ENCODE measurements around the gene GEMIN5.

GEMIN5 gene

GRCh38 chr5:154850255-154851062 is 87.6 kb downstream of the GEMIN5 start, which contains the start of gene FAXDC2:
TSS of gene FAXDC2 (minus strand) at chr5:154850603. CDS start at chr5:154838178, 12,425 bp downstream.
- H3K27me3 ChIP-seq (ENCODE audit: insufficient read depth, poor library complexity, severe bottlenecking): no peaks in the 10 kb centered on the region
- no peak within 1 kb of the TSS for H3K4me3 ChIP-seq (replicated peaks; ENCODE audit: insufficient read depth, low read length)
- TF ChIP-seq POLR2AphosphoS5 (IDR thresholded peaks at IDR 0.05; ENCODE audit: low read depth) (no peak), CTCF (IDR thresholded peaks at IDR 0.05; ENCODE audit: insufficient read depth, low read length) (no peak), GABPA (IDR thresholded peaks at IDR 0.05; ENCODE audit: low read depth) (no peak), SPI1 (IDR thresholded peaks at IDR 0.05; ENCODE audit: borderline replicate concordance, low read depth) (no peak), REST (IDR thresholded peaks at IDR 0.05; ENCODE audit: insufficient replicate concordance, low read depth) (no peak)
- peak within 1 kb of the TSS; percentile 46 for H3K27ac ChIP-seq (replicated peaks)
- DNase-seq (ENCODE audit: low read depth in 1 of 2, low spot score in 1 of 2): peak; percentile 37 to 45

GRCh38 chr5:154849791-154850201 is 88.2 kb downstream of the GEMIN5 start:
- peak in 1 of 2 experiments; percentile 82 for DNase-seq (ENCODE audit: low read depth in 1 of 2, low spot score in 1 of 2)
- no peak overlapping the region for H3K4me3 ChIP-seq (replicated peaks; ENCODE audit: insufficient read depth, low read length)
- no peaks in the 10 kb centered on the region for H3K27me3 ChIP-seq (ENCODE audit: insufficient read depth, poor library complexity, severe bottlenecking)
- H3K27ac ChIP-seq (replicated peaks): peak overlapping the region; percentile 46
- no peak for TF ChIP-seq GABPA (IDR thresholded peaks at IDR 0.05; ENCODE audit: low read depth)
- no peak for TF ChIP-seq SPI1 (IDR thresholded peaks at IDR 0.05; ENCODE audit: borderline replicate concordance, low read depth)
- TF ChIP-seq CTCF (IDR thresholded peaks at IDR 0.05; ENCODE audit: insufficient read depth, low read length): no peak

GRCh38 chr5:154849264-154849785 is 88.7 kb downstream of the GEMIN5 start:
- TF ChIP-seq SPI1 (IDR thresholded peaks at IDR 0.05; ENCODE audit: borderline replicate concordance, low read depth) (no peak), GABPA (IDR thresholded peaks at IDR 0.05; ENCODE audit: low read depth) (no peak), POLR2AphosphoS5 (IDR thresholded peaks at IDR 0.05; ENCODE audit: low read depth) (no peak), REST (IDR thresholded peaks at IDR 0.05; ENCODE audit: insufficient replicate concordance, low read depth) (no peak), CTCF (IDR thresholded peaks at IDR 0.05; ENCODE audit: insufficient read depth, low read length) (no peak)
- no peak for DNase-seq (ENCODE audit: low read depth in 1 of 2, low spot score in 1 of 2)
- H3K4me3 ChIP-seq (replicated peaks; ENCODE audit: insufficient read depth, low read length): no peak overlapping the region
- peak overlapping the region; percentile 46 for H3K27ac ChIP-seq (replicated peaks)
- no peaks in the 10 kb centered on the region for H3K27me3 ChIP-seq (ENCODE audit: insufficient read depth, poor library complexity, severe bottlenecking)

Measured in HL-60 (cell line).